ENCODE results near the gene C9orf85.

Gene C9orf85

DNA sequence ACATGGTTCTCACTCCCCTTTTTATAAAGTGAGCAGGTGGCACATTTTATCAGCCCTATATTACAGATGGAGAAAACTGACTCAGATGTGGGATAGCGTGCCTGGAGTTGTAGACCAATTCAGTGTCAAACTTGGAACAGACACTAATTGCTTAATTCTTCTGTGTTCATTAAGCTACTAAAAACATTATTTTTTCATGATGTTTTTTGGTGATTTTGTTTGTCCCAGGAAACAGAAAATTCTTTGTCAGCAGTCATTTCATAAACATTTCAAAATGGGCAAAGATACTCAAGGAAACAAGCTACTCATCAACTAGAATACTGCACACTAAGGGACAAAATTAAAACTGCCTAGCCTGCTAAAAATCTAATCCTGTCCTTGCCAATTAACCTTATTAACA, 2.6 kb upstream of the C9orf85 start:
- DNase-seq = no peak

DNA sequence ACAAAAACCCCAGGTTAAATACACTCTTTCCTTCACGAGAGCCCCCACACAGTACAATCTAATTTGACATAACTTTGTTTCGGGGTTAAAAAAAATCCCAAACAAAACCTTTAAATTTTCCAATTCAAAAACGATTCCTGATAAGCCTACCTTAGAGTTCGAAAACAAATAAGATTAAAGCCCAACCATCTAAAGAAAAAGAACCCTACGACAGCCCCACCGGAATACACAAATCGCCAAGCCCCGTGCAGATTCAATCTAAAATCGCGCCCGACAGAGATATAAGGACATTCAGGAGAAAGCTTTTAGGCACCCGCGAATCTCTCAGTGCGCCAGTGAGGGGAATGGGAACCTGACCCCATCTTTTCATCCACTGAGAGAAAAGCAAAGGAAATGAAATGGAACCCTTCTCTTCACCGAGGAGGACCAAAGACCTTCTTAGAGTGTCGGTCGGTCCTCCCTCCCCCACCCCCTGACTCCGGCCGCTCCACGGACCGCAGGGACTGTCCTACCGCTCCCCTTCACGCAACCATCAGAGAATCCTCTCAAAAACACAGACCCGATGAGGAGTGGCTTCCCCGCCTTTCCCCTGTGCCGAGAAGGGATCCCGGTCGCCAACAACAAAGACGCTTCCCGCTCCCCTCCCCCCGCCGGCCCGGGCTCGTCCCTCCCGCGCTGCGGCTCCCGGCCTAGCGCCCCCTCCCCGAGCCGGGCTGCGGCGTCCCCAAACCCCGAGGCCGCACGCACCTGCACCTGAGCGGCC, 1.4 kb upstream of the C9orf85 start:
- peak; percentile 63 for DNase-seq

- DNase-seq = no peak
Observed at GRCh38 chr9:71910650-71911060, 784 bp upstream of the C9orf85 start.

DNA sequence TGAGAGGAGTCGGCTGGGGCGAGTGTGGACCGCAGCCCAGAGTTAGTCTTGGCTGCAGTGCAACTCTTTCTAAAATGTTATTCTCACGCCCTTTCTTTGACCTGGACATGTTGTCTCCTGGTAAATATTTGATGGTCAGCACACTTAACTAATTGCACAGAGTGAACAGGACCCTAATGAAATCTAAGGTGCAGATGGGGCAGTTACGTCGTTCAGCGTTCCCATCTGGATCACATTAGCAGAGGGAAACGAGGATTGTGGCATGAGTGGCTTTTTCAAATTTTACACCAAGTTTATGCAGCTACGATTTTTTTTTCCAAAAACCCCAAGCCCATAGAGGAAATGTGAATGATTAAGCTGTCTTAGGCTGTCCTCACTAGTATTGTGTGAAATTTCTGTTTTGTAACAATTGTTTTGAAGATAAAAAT, 483 bp downstream of the C9orf85 start:
- no peak for DNase-seq

DNA sequence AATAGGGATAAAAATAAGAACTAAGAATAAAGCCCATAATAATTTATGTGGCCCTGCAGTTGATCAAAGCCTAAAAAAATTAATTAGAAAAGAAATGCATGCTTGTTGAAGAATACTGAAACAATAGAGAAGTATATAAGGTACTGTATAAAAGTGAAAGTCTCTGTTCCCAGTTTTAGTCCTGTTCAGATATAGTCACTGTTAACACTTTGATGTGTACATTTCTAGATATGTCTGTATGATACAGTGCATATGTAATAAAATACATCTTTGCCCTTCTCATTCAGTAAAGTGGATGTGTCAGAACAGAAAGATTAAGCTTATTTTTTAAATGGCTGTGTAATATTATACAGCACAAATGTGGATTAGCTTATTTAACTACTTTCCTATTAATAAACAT, 4.1 kb downstream of the C9orf85 start:
- DNase-seq = no peak

- DNase-seq = no peak
Observed at GRCh38 chr9:71916834-71917534, 5.5 kb downstream of the C9orf85 start.

DNA sequence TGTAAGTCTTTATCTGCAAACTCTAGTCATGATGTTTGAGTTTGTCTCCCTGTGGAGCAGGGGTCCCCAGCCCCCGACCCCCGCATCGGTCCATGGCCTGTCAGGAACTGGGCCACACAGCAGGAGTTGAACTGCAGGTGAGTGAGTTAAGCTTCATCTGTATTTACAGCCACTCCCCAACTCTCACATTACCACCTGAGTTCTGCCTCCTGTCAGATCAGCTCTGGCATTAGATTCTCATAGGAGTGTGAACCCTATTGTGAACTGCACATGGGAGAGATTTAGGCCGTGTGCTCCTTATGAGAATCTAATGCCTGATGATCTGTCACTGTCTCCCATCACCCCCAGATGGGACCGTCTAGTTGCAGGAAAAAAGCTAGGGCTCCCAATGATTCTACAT, 7.0 kb downstream of the C9orf85 start:
- DNase-seq = no peak

DNA sequence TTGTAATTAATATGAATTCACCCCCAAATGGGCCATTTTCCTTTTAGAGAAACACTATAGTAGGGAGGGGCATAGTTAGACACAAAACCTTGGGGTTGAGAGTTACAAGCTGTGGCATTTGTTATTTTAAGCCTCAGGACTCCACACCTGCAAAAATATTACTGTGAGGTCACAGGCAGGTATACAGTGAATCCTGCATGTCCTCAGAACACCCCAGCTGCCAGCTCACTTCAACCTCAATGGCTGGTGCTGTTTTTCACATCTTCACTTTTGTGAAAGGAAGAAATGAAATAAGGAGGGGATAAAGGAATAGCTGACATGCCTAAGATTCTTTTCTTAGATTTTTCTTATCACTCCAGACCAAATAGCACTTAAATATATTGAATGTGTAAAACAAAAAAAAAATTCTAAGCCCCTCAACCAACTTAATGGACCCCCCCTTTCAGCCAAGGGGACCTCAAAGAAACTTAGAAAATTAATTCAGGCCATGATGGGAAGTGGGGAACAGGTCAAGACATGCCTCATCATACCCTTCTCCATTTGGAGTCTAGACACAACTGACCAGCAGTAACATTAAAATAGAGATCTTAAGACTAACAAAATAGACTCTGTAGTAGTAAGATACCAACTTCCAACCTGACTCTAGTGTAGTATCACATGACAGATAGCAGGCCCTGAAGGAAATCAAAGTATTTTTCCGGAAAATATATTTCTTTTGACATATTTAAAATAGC, 9.2 kb downstream of the C9orf85 start:
- no peak for DNase-seq

GRCh38 chr9:71921190-71921814, 9.9 kb downstream of the C9orf85 start:
- DNase-seq = no peak

DNA sequence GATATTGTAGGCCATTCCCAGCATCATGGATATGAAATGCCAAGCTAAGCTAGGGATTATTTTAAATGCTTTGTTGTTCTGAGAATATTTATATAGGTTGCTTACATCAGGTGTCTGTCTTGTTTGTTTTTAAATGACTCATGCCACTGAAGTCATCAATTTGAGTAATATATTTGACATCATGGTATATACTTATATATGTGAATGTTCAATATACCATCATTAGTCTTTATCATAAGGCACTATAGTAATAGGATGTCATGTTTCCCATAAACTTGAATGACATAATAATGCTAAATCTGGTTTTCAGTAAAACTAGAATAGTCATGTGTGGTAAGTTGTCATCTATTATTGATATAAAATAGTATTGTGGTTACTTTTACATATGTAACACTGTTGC, 13.1 kb downstream of the C9orf85 start:
- DNase-seq = no peak

GRCh38 chr9:71925834-71926233, 14.4 kb downstream of the C9orf85 start:
- no peak for DNase-seq

DNA sequence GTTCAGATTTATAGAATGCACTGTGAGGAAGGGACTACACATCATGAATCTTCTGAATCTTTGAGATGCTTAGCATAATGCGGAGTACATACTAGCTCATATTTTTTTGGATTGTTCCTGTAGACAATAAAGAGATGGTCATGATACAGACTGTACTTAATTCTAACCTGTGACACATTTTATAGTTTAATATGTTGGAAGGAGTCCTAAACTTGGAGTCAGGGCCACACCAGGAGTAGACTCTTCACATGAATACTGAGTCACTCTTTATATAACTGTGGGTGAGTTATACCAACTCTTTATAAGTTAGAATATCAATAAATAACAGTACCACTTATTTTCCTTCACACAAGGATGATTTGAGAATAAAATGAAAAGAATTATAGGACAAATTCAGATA, 16.9 kb downstream of the C9orf85 start:
- no peak for DNase-seq

DNA sequence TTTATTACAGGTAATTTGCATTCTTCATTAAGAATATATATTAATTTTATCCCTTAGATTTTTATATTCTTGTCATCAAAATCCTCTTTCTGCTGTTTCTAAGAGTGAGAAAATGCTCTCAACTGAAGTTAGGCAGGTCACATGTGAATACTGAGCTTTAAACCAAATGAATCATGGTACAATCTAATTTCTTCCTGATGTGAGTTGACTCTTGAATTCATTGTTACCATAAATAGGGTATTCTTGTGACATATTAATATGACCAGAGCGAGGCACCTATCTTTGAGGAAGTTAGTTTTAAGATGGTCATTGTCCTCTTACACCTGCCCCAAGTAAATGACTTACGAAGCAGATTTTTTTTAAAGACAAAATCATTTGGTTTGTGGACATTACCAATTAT, 17.4 kb downstream of the C9orf85 start:
- DNase-seq = no peak

DNA sequence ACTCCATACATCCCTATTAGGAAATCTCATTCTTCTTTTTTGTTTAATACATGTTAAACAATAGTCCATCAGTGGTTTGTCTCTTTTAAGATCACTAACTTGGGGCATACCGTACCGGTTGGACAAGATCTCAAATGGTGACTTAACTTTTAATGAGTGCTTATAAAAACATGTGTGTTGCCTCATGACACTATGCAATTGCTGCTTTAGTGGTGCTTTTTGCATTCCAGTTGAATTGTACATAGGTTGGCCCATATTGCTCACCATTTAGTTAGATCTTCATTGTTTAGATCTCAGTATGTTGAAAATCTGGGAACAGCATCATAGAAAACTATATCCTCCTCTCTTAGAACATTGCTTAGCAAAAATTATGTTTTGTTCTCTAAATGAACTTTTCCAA, 17.8 kb downstream of the C9orf85 start:
- no peak for DNase-seq

GRCh38 chr9:71929791-71930440, 18.5 kb downstream of the C9orf85 start:
- DNase-seq = no peak

GRCh38 chr9:71931166-71931565, 19.7 kb downstream of the C9orf85 start:
- no peak for DNase-seq

DNA sequence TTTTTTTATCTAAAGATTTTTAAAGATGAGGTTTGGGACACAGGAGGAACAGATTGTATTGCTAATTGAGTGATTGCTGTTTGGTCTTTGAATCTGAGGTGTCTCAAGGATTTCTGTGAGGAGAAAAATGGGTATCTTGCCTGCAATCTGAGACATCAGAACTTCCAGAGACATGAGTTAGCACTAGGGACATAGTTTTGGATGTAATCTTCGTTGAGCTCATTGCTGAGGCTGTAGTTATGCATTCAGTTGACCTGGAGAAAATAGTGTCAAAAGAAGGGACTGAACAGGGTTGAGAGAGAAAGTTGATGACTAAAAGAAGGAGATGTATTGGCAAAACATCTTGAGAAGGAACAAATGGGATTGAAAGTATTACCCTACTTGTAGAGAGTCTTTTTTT, 24.6 kb downstream of the C9orf85 start:
- DNase-seq = no peak

DNA sequence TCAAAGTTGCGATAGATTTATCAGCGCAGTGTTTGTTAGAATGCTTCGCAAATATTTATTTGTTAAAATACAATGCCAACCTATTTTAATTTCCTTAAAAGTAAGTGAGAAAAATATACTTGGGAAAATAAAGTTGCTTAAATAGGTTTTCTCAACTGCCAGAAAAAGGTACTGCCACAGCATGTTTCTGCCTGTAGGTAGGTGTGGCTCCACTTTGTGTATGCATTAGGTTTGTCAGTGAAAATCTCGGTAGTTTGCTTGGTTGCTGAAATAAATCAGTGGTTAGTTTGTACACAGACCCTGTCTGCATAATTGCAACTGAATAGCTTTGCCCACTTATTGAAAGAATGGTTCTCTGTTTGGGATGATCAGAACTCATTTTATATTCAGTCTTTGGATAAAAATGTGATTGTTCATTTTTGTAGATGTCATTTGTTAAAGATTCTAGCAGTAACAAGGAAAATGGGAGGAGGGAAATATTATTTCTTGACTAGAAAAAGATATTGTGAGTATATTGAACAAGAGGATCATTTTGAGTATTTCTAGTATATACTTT, 25.7 kb downstream of the C9orf85 start:
- no peak for DNase-seq

- DNase-seq = no peak
Observed at GRCh38 chr9:71937898-71938297, 26.5 kb downstream of the C9orf85 start.

GRCh38 chr9:71941060-71941568, 29.7 kb downstream of the C9orf85 start:
- DNase-seq = no peak

DNA sequence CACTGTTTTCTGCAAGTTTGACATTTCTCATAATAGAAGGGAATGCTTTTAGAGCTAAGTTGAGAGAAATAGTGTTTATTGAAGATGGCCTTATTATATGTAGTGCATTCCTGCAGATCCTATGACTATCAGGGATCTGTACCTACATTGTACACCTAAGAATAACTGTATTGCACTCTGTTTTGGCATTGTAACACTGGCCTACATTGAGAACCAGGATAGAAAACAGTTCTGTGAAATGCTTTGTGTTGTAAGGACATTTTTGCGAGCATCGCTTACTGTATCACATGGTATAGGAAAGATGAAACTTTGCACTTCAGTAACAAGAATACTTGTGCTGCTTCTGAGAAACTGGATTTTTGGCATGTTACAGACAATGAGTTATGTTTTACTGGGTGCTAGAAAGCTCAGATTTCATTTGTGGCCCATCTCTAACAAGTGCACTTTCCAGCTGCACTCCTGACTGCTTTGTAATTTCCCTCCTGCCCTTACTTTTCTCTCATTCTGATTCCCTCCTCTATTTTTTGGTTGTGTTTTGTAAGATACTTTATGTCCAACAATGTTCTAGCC, 30.6 kb downstream of the C9orf85 start:
- DNase-seq = no peak

All from NCI-H510A treated with DMSO at 0.1 percent for 48 hours (cell line).